ENCODE data around the gene SOX11. TPM values are rescaled to one million over a fixed set of nuclear protein-coding genes. Genes with fewer than 3 reads are reported as not detected.

Gene SOX11
- total and polyA plus RNA-seq, 2 experiments from 2014 or later, result 3.0 to 20.7 TPM

GRCh38 chr2:5701266-5701665 is 9.1 kb downstream of the SOX11 start:
- peaks cover 16% of the 10 kb centered on the region for H4K20me1 ChIP-seq (ENCODE audit: insufficient read depth, poor library complexity, severe bottlenecking)
- H2AFZ ChIP-seq, result no peak overlapping the region
- no peaks in the 10 kb centered on the region for H3K9me3 ChIP-seq (ENCODE audit: low read depth)
- peak overlapping the region; percentile 44 for H3K4me2 ChIP-seq
- no peaks in the 10 kb centered on the region for H3K4me1 ChIP-seq (ENCODE audit: insufficient read depth)
- H3K27ac ChIP-seq, result no peak overlapping the region
- H3K36me3 ChIP-seq (replicated peaks; ENCODE audit: insufficient read depth, low read depth), result no peaks in the 10 kb centered on the region
- H3K4me3 ChIP-seq, result no peak overlapping the region
- no peaks in the 10 kb centered on the region for H3K27me3 ChIP-seq
- TF ChIP-seq, protein P1, sequence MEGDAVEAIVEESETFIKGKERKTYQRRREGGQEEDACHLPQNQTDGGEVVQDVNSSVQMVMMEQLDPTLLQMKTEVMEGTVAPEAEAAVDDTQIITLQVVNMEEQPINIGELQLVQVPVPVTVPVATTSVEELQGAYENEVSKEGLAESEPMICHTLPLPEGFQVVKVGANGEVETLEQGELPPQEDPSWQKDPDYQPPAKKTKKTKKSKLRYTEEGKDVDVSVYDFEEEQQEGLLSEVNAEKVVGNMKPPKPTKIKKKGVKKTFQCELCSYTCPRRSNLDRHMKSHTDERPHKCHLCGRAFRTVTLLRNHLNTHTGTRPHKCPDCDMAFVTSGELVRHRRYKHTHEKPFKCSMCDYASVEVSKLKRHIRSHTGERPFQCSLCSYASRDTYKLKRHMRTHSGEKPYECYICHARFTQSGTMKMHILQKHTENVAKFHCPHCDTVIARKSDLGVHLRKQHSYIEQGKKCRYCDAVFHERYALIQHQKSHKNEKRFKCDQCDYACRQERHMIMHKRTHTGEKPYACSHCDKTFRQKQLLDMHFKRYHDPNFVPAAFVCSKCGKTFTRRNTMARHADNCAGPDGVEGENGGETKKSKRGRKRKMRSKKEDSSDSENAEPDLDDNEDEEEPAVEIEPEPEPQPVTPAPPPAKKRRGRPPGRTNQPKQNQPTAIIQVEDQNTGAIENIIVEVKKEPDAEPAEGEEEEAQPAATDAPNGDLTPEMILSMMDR (IDR thresholded peaks at IDR 0.05; ENCODE audit: poor library complexity), result no peak
- no peak for TF ChIP-seq EZH2 (IDR thresholded peaks at IDR 0.05; ENCODE audit: borderline replicate concordance)
- 50% methylated on average over 3 of the region's 3 CpGs for WGBS (ENCODE audit: low lambda C conversion rate, missing lambda C conversion rate)
- peaks cover 46% of the 10 kb centered on the region for H3K79me2 ChIP-seq
- no peaks in the 10 kb centered on the region for H3K9me2 ChIP-seq (replicated peaks; ENCODE audit: insufficient read depth)
- DNase-seq (ENCODE audit: low spot score), result no peak

GRCh38 chr2:5703166-5703565 is 11.0 kb downstream of the SOX11 start:
- WGBS (ENCODE audit: low lambda C conversion rate, missing lambda C conversion rate), result 100% methylated on average over 2 of the region's 2 CpGs
- no peak overlapping the region for H3K4me3 ChIP-seq

GRCh38 chr2:5705490-5705889 is 13.3 kb downstream of the SOX11 start:
- no peaks in the 10 kb centered on the region for H3K9me3 ChIP-seq (ENCODE audit: low read depth)
- no peak overlapping the region for H3K4me2 ChIP-seq
- H3K36me3 ChIP-seq (replicated peaks; ENCODE audit: insufficient read depth, low read depth), result no peaks in the 10 kb centered on the region
- no peak overlapping the region for H3K4me3 ChIP-seq
- 100% methylated on average over 1 of the region's 4 CpGs for WGBS (ENCODE audit: low lambda C conversion rate, missing lambda C conversion rate)
- H4K20me1 ChIP-seq (ENCODE audit: insufficient read depth, poor library complexity, severe bottlenecking), result peaks cover 3% of the 10 kb centered on the region
- H3K9me2 ChIP-seq (replicated peaks; ENCODE audit: insufficient read depth), result no peaks in the 10 kb centered on the region
- H3K27ac ChIP-seq, result no peak overlapping the region
- TF ChIP-seq EZH2phosphoT487 (IDR thresholded peaks at IDR 0.05; ENCODE audit: low read depth, severe bottlenecking, unreplicated experiment), result no peak
- no peak for TF ChIP-seq EZH2 (IDR thresholded peaks at IDR 0.05; ENCODE audit: borderline replicate concordance)
- TF ChIP-seq, protein P1 (IDR thresholded peaks at IDR 0.05; ENCODE audit: poor library complexity), result no peak
- H3K27me3 ChIP-seq, result no peaks in the 10 kb centered on the region
- H3K79me2 ChIP-seq, result peaks cover 8% of the 10 kb centered on the region
- DNase-seq (ENCODE audit: low spot score), result no peak
- H2AFZ ChIP-seq, result no peak overlapping the region
- no peaks in the 10 kb centered on the region for H3K4me1 ChIP-seq (ENCODE audit: insufficient read depth)

More at GRCh38 chr2:5703166-5703565, 11.0 kb downstream of the SOX11 start:
- Histone ChIP-seq H3K4me2 (no peak overlapping the region), H3K4me1 (ENCODE audit: insufficient read depth) (no peaks in the 10 kb centered on the region), H3K27me3 (no peaks in the 10 kb centered on the region), H2AFZ (no peak overlapping the region), H3K36me3 (replicated peaks; ENCODE audit: insufficient read depth, low read depth) (no peaks in the 10 kb centered on the region), H3K79me2 (peaks cover 31% of the 10 kb centered on the region), H3K9me3 (ENCODE audit: low read depth) (no peaks in the 10 kb centered on the region), H3K27ac (no peak overlapping the region), H4K20me1 (ENCODE audit: insufficient read depth, poor library complexity, severe bottlenecking) (peaks cover 14% of the 10 kb centered on the region), H3K9me2 (replicated peaks; ENCODE audit: insufficient read depth) (no peaks in the 10 kb centered on the region)
- DNase-seq (ENCODE audit: low spot score), result no peak
- TF ChIP-seq, protein P1 (IDR thresholded peaks at IDR 0.05; ENCODE audit: poor library complexity), result no peak
- TF ChIP-seq EZH2phosphoT487 (IDR thresholded peaks at IDR 0.05; ENCODE audit: low read depth, severe bottlenecking, unreplicated experiment), result no peak
